ENCODE data around the gene TRPM4.
"Not testable (repeated sequence)": the region's sequence is repeated elsewhere in the genome, so short reads cannot be mapped to it uniquely, and the experiment has no call there.

The TRPM4 gene

GRCh38 chr19:49126575-49126974, 31.0 kb upstream of the TRPM4 start:
- DNase-seq: no peak

GRCh38 chr19:49127225-49127624, 30.4 kb upstream of the TRPM4 start:
- not testable (repeated sequence) for DNase-seq

GRCh38 chr19:49127674-49128544, 29.7 kb upstream of the TRPM4 start:
- peak; percentile 31 to 98 (median 96) for DNase-seq

DNA sequence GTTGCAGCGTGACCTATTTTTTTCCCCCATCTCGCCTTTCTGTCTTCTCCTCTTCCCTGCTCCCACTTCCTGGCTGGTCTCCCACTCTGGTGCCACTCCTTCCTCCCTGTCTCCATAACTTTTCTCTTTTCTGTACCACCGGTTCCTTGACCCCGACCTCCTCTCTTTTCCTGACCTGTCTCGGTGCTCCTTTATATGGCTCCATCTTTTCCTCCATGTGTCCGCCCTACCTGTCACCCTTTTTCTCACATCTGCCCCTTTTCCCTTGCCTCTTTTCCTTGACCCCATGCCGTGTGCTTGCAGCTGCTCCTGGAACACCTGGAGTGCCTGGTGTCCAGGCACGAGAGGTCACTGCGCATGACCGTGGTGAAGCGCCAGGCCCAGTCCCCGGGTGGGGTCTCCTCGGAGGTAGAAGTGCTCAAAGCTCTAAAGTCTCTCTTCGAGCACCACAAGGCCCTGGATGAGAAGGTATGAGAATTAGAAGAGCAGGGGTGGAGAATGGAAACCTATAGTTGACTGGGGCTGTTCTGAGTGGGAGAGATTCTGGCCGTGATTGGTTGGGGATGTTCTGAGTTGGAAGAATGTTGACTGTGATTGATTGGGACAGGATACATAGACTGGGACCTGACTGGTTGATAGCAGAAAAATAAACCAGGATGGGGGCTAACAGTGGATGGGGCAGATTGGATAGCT, 28.9 kb upstream of the TRPM4 start:
- DNase-seq: no peak

- no peak for DNase-seq
Observed at GRCh38 chr19:49129238-49129583, 28.4 kb upstream of the TRPM4 start.

DNA sequence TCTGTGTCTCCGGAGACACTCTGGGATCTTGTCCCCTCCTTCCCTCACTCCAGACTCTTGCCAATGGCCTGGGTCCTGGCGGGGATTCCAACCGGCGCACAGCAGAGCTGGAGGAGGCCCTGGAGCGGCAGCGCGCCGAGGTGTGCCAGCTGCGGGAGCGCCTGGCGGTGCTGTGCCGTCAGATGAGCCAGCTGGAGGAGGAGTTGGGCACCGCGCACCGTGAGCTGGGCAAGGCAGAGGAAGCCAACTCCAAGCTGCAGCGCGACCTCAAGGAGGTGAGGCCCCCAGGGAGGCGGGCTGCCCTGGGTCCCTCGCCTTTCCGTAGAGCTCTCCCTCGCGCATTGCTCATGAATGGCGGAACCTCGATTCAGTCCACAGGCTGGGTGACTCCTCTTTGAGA, 27.3 kb upstream of the TRPM4 start:
- peak in 7 of 58 donors; percentile 9 to 23 (median 11) for DNase-seq

DNA sequence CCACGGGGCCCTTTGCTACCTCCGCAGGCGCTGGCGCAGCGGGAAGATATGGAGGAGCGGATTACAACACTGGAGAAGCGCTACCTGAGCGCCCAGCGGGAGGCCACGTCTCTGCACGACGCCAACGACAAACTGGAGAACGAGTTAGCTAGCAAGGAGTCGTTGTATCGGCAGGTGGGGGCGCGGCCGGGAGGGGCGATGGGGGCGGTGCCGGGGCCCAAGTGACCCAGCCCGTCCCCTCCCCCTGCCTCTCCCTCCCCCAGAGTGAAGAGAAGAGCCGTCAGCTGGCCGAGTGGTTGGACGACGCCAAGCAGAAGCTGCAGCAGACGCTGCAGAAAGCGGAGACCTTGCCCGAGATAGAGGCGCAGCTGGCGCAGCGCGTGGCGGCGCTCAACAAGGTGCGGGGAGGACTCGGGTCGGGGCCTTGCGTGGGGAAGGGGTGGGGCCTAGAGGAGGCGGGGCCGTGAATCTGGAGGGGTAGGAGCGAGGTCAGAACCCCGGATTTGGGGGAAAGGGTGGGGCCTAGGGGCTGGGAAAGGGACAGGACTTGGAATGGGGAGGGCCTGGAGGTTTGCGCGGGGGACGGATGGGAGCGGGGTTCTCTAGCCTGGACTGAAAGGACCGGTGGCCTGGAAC, 24.5 kb upstream of the TRPM4 start:
- peak in 1 of 58 donors; percentile 13 for DNase-seq

GRCh38 chr19:49133621-49134454, 23.8 kb upstream of the TRPM4 start:
- peak in 3 of 58 donors; percentile 13 to 27 (median 26) for DNase-seq

GRCh38 chr19:49135686-49136085, 21.9 kb upstream of the TRPM4 start:
- no peak for DNase-seq

DNA sequence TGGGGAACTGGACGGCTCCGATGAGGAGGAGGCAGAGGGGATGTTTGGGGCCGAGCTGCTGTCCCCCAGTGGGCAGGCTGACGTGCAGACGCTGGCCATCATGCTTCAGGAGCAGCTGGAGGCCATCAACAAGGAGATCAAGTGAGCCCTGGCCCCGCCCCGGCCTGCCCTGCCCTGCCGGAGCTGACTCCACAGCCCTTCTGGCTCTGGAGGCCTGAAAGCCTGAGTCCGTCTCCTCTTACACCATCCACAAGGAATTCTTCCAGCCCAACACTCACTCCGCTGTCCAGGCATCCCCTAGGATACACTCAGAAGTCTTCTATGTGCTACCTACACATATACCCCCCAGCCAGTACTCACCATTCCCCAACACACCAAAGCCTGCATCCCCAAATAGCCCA, 20.8 kb upstream of the TRPM4 start:
- no peak for DNase-seq

DNA sequence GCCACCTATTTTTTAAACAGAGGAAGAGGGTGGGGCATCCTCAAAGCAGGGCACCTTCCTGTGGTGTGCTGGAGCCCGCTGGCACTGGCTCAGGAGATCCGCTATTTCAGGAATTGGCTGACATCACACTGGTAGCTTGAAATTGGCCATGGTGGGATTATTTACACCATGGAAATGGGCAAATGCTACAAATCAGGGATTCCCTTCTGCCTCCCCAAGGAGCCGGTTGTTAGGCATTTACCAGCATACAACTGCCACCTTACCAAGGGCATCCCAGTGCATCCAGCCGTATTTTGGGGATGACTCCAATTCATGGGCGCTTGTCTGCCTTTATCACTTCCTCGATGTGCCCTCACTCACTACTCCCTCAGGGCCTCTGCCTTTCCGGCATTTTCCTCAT, 16.6 kb upstream of the TRPM4 start:
- no peak for DNase-seq

DNA sequence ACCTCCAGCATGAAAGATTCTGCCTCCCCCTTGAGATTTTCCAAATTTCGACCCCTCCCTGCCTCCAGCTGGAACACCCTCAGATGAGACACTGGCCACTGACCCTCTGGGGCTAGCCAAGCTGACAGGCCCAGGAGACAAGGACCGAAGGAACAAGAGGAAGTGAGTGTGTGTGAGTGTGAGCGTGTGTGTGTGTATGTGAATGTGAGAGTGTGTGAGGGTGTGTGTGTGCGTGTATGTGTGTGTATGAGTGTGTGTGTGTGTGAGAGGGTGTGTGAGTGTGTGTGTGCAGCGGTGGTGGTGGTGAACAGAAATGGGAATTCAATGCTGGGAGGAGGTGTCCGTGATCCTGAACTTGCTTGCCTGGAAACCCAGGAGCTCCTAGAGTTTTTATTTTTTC, 16.2 kb upstream of the TRPM4 start:
- DNase-seq: no peak

- DNase-seq: peak in 57 of 58 donors; percentile 22 to 92 (median 82)
Observed at GRCh38 chr19:49142866-49143335, 14.7 kb upstream of the TRPM4 start.

DNA sequence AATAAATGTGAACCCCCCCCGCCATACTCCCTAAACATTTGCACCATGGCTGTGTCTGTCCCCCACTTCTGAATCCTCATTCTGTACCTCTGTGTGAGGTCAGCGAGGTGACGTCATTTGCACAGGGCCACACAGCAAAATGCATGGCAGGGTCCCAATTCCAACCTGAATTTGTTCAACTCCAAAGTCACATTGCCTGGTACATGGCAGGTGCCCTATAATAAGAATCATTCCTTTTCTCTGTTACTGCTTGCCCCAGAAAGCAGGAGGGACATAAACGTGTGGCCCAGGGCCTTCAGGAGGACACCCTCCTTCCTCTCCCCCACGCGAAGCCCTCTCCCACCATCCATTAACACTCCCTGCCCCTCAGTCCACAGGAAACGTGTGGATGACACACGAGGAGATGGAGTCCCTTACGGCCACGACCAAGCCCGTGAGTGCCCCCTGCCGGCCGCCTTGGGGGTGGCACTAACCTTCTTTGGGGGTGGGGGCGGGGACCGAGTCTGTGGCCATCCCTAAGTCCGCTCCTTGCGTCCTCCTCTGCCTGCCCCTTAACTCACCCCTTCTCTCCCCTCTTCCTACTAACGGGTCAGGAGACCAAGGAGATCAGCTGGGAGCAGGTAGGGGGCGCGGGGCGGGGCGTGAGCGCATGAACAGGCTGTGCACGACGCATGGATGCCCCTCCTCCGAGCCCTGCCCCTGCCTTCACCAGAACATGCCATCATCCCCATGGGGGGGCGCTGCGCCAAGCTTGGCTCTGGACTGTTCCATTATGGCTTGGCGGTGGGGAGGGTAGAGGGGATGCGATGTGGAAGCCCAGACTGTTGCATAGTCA, 11.8 kb upstream of the TRPM4 start:
- peak in 57 of 58 donors; percentile 24 to 88 (median 73) for DNase-seq

GRCh38 chr19:49146408-49146770, 11.2 kb upstream of the TRPM4 start:
- DNase-seq: peak in 14 of 58 donors; percentile 46 to 73 (median 56)

GRCh38 chr19:49148044-49148682, 9.4 kb upstream of the TRPM4 start:
- DNase-seq: no peak

DNA sequence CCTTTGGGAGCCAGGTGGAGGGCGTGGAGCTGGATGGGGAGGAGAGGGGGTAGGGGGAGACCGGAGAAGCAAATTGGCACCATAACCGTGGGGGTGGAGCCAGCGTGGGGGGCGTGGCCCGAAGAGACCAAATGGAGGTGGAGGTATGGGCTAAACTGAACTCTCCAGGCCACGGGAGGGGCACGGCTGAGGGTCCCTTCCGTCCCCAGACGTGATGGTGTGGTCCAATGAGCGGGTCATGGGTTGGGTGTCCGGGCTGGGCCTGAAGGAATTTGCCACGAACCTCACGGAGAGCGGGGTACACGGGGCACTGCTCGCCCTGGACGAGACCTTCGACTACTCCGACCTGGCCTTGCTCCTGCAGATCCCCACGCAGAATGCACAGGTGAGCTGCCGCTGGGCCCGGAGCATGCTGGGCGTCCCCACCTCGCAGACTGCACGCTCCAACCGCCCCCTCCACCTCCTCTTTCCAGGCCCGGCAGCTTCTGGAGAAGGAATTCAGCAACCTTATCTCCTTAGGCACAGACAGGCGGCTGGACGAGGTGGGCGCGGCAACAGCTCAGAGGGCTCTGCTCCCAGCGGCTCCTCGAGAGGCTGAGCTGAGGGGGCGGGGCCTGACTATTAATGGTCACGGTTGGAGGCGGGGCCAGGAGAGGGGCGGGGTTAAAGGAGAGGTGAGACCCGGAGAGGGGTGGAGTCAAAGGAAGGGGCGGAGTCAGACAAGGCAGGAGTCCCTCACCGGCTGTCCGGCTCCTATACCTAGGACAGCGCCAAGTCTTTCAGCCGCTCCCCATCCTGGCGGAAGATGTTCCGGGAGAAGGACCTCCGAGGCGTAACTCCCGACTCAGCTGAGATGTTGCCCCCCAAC, 8.6 kb upstream of the TRPM4 start:
- DNase-seq: peak; percentile 18 to 96 (median 81)

DNA sequence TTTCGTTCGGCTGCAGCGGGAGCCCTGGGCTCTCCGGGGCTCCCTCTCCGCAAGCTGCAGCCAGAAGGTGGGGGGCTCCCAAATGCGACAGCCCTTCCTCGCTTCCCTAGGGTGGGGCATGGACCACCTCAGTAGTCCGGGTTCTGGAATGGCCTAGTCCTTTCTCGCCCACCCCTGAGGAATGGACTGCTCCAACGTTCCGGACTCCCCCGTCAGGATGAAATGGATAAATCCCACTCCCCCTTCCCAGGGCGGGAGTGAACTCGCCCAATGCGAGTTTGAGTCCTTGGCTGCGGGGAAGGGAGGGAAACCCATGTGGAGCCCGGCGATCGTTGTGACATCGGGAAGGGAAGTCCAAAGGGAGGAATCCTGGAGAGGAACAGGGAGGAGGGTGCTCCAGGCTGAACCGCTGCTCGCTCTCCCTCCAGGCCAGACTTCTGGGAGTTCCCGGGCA, 7.9 kb upstream of the TRPM4 start:
- peak in 57 of 58 donors; percentile 36 to 87 (median 66) for DNase-seq
